NT2/D1 (cell line): ENCODE data around the gene CACNA1H.

Experiments used
- SUZ12 ChIP-seq: IDR thresholded peaks from 2 replicates; pipeline ENCODE4 v1.6.1; 2011; ENCODE audit not compliant: insufficient read length, insufficient read depth; ENCODE audit errors: extremely low read depth
- YY1 ChIP-seq: IDR thresholded peaks from 2 replicates; pipeline ENCODE4 v1.6.1; 2011; ENCODE audit not compliant: insufficient read length, insufficient read depth
- ZNF274 ChIP-seq: IDR thresholded peaks from 2 replicates; pipeline ENCODE4 v1.6.1; 2011; ENCODE audit warnings: mild to moderate bottlenecking, low read depth, low read length

- no peak for TF ChIP-seq YY1
- TF ChIP-seq SUZ12, result no peak
- TF ChIP-seq ZNF274, result no peak
Measured at GRCh38 chr16:1156983-1157638, 4.2 kb downstream of the CACNA1H start.
